OCI-LY7 (cell line): ENCODE measurements around the gene UFD1. TPM values are rescaled to one million over a fixed set of nuclear protein-coding genes. Genes with fewer than 3 reads are reported as not detected.
A peak's percentile ranks its signal among the peaks of the same experiment; 100 is the strongest.

ENCODE experiments used
- BruUV-seq: library from RNA; stranded (reverse); fragments of 400-500 nt; replicated peaks from 2 replicates; lab custom pipeline; 2021; lab: Mats Ljungman, UMichigan
- CTCF ChIA-PET: fragments of 300-600 bp; sonication (Branson Sonifier 250); formaldehyde crosslinking; loops from one replicate; lab custom pipeline; 2022; ENCODE audit warnings: antibody characterized with exemption; ENCODE audit not compliant: unreplicated experiment; lab: Charles Lee
- POLR2A ChIA-PET: fragments of 300-600 bp; sonication (Branson Sonifier 250); formaldehyde crosslinking; loops from one replicate; lab custom pipeline; 2022; ENCODE audit warnings: antibody characterized with exemption; lab: Charles Lee
- DNase-seq: peaks from one replicate; pipeline ENCODE4 v3.0.0-alpha.2; 2015; ENCODE audit warnings: low spot score
- H2AFZ ChIP-seq: fragments of 200-600 bp; sonication (generic), shearing (Covaris generic); 2 replicates; pipeline ENCODE4 v1.6.1; 2014; ENCODE audit warnings: mild to moderate bottlenecking, antibody characterized with exemption, low read length, moderate library complexity
- H3K27ac ChIP-seq: fragments of 200-600 bp; sonication (generic); 2 replicates; pipeline ENCODE4 v1.5.1; 2014; ENCODE audit warnings: mixed run types, low read depth, mild to moderate bottlenecking, moderate library complexity, low read length, inconsistent platforms; ENCODE audit not compliant: poor library complexity, severe bottlenecking
- H3K36me3 ChIP-seq: fragments of 200-600 bp; sonication (generic); 2 replicates; pipeline ENCODE4 v1.6.1; 2014; ENCODE audit warnings: mild to moderate bottlenecking, antibody characterized with exemption, low read length, moderate library complexity, mixed read lengths; ENCODE audit not compliant: insufficient read depth
- H3K4me1 ChIP-seq: fragments of 200-600 bp; sonication (generic); 2 replicates; pipeline ENCODE4 v1.5.1; 2014; ENCODE audit warnings: mild to moderate bottlenecking, low read length; ENCODE audit not compliant: insufficient read depth, poor library complexity, severe bottlenecking
- H3K4me2 ChIP-seq: fragments of 200-600 bp; sonication (generic); 2 replicates; pipeline ENCODE4 v1.6.1; 2014; ENCODE audit warnings: mild to moderate bottlenecking, low read length
- H3K4me3 ChIP-seq: fragments of 200-600 bp; sonication (generic); 2 replicates; pipeline ENCODE4 v1.5.1; 2014; ENCODE audit warnings: mild to moderate bottlenecking, low read depth, low read length; ENCODE audit not compliant: poor library complexity, severe bottlenecking
- H3K79me2 ChIP-seq: fragments of 200-600 bp; sonication (generic); 2 replicates; pipeline ENCODE4 v1.6.1; 2016; ENCODE audit warnings: low read depth, mild to moderate bottlenecking, low read length, moderate library complexity, mixed read lengths; ENCODE audit not compliant: insufficient read depth
- H3K9me2 ChIP-seq: fragments of 200-600 bp; sonication (generic); 2 replicates; pipeline ENCODE4 v1.6.1; 2016; ENCODE audit warnings: mild to moderate bottlenecking, low read length, mixed read lengths; ENCODE audit not compliant: insufficient read depth
- H3K9me3 ChIP-seq: fragments of 200-600 bp; sonication (generic); 2 replicates; pipeline ENCODE4 v1.6.1; 2014; ENCODE audit warnings: mild to moderate bottlenecking, mixed run types, low read length, mixed read lengths
- H4K20me1 ChIP-seq: fragments of 200-600 bp; sonication (generic); 2 replicates; pipeline ENCODE4 v1.6.1; 2014; ENCODE audit warnings: mild to moderate bottlenecking, antibody characterized with exemption, low read length, moderate library complexity, mixed read lengths; ENCODE audit not compliant: insufficient read depth
- EZH2phosphoT487 ChIP-seq: fragments of 200-600 bp; sonication (generic); IDR thresholded peaks from 2 replicates; pipeline ENCODE4 v1.6.1; 2018; ENCODE audit warnings: low read depth, borderline replicate concordance, mild to moderate bottlenecking, mixed run types, antibody characterized with exemption, low read length, moderate library complexity, mixed read lengths
- intact Hi-C: fragments of 100-400 bp; cut with micrococcal nuclease; formaldehyde crosslinking; loops from one replicate; pipeline ENCODE4 v1.10.0; 2022; ENCODE audit not compliant: unreplicated experiment
- total RNA-seq, 2 experiments: library from RNA; depleted of rRNA in 1 of 2; stranded (reverse); fragments of >200 nt in 1 of 2; shearing (Covaris generic) in 1 of 2; gene quantifications; 2 replicates each; pipeline ENCODE4 v1.2.3, GENCODE V29; 2014 to 2022
- TF ChIP-seq, protein P1 (sequence below): fragments of 200-600 bp; sonication (generic); conservative IDR thresholded peaks from 2 replicates; pipeline ENCODE4 v1.5.1; 2014; ENCODE audit warnings: mild to moderate bottlenecking, antibody characterized with exemption, low read length, moderate library complexity, mixed read lengths

Gene UFD1
- total RNA-seq, 2 experiments from 2014 or later: 60.1 to 70.8 TPM

DNA sequence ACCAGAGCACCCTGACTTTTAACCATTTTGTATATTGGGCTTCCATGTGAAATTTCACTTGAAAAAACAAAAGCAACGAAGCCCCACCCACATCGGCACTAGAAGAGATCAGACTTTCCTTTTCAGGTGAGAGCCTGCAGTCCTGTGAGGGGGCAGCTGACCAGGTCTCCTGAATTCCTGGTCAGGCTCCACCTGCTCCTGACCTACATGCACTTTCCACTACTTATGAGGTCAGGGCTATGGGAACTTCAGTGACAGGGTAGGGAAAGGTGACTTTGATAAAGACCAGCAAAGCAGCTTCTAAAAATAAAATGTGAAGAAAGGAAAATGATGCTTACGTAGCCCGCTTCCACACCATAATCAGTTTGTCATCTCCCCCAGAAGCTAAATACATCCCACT lies 72.1 kb downstream of the UFD1 start:
- Histone ChIP-seq H3K9me3 (no peaks in the 10 kb centered on the region), H3K79me2 (peaks cover 19% of the 10 kb centered on the region; the same call in 1 of the 2 replicates), H2AFZ (no peak overlapping the region), H4K20me1 (peaks cover 7% of the 10 kb centered on the region; the same call in 1 of the 2 replicates), H3K36me3 (peaks cover 91% of the 10 kb centered on the region), H3K4me3 (no peak overlapping the region), H3K27ac (no peak overlapping the region), H3K9me2 (no peaks in the 10 kb centered on the region), H3K4me2 (no peak overlapping the region), H3K4me1 (peaks cover 8% of the 10 kb centered on the region)
- CTCF ChIA-PET: no interaction called here
- POLR2A ChIA-PET: interaction anchor here (0.6 kb wide), 1 partner anchor 52 kb away, joined by 3 read pairs; no protein-coding TSS in a partner anchor
- DNase-seq: no peak
- no TSS peak for BruUV-seq
- TF ChIP-seq, protein P1, sequence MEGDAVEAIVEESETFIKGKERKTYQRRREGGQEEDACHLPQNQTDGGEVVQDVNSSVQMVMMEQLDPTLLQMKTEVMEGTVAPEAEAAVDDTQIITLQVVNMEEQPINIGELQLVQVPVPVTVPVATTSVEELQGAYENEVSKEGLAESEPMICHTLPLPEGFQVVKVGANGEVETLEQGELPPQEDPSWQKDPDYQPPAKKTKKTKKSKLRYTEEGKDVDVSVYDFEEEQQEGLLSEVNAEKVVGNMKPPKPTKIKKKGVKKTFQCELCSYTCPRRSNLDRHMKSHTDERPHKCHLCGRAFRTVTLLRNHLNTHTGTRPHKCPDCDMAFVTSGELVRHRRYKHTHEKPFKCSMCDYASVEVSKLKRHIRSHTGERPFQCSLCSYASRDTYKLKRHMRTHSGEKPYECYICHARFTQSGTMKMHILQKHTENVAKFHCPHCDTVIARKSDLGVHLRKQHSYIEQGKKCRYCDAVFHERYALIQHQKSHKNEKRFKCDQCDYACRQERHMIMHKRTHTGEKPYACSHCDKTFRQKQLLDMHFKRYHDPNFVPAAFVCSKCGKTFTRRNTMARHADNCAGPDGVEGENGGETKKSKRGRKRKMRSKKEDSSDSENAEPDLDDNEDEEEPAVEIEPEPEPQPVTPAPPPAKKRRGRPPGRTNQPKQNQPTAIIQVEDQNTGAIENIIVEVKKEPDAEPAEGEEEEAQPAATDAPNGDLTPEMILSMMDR: no peak
- no peak for TF ChIP-seq EZH2phosphoT487
- intact Hi-C loops: no loop called here

DNA sequence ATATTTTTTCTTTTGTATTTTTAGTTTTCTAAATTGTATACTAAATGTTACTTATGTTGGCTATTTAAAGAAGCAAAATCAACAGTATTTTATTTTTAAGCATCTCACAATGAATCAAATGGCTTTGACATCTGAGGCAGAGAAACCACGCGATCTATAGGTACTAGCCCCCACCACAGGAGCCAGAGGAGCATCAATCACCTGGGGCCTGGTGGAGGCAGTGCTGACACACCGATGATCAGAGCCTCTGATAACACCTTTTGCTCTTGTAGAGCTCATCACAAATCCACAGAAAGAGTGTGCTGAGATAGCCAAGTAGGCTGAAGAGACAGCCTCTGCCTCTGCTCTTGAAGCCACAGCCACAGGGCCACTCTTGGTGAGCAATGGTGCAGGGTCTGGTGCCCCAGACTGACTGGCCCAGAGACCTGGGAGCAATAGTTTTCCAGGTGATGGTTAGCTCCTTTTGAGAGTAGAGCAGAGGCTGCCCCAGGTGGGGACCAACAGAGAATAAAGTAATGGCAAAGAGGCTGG lies 72.6 kb downstream of the UFD1 start:
- Histone ChIP-seq H3K79me2 (peaks cover 14% of the 10 kb centered on the region; the same call in 1 of the 2 replicates), H3K9me2 (no peaks in the 10 kb centered on the region), H3K4me2 (no peak overlapping the region), H3K27ac (no peak overlapping the region), H4K20me1 (peaks cover 7% of the 10 kb centered on the region; the same call in 1 of the 2 replicates), H2AFZ (no peak overlapping the region), H3K4me1 (peaks cover 8% of the 10 kb centered on the region), H3K4me3 (no peak overlapping the region), H3K9me3 (no peaks in the 10 kb centered on the region), H3K36me3 (peaks cover 91% of the 10 kb centered on the region)
- ChIA-PET POLR2A (interaction anchor here (0.6 kb wide), 1 partner anchor 52 kb away, joined by 3 read pairs; no protein-coding TSS in a partner anchor), CTCF (interaction anchor here (0.6 kb wide), 1 partner anchor 130 kb away, joined by 6 read pairs; no protein-coding TSS in a partner anchor)
- BruUV-seq: no TSS peak
- intact Hi-C loops: no loop called here
- DNase-seq: no peak
- TF ChIP-seq, protein P1: peak; percentile 36; the same call in 1 of the 2 replicates
- no peak for TF ChIP-seq EZH2phosphoT487

GRCh38 chr22:19405652-19406051 lies 73.3 kb downstream of the UFD1 start:
- Histone ChIP-seq H4K20me1 (peaks cover 1% of the 10 kb centered on the region; the same call in 1 of the 2 replicates), H3K79me2 (peaks cover 7% of the 10 kb centered on the region; the same call in 1 of the 2 replicates), H3K36me3 (peaks cover 91% of the 10 kb centered on the region), H3K9me3 (no peaks in the 10 kb centered on the region), H3K4me3 (no peak overlapping the region), H3K4me1 (peaks cover 8% of the 10 kb centered on the region), H3K27ac (no peak overlapping the region), H3K9me2 (no peaks in the 10 kb centered on the region), H3K4me2 (no peak overlapping the region), H2AFZ (no peak overlapping the region)
- BruUV-seq: no TSS peak
- no peak for TF ChIP-seq EZH2phosphoT487
- TF ChIP-seq, protein P1: no peak
- no peak for DNase-seq
- CTCF ChIA-PET: interaction anchor here (0.6 kb wide), 1 partner anchor 129 kb away, joined by 6 read pairs; no protein-coding TSS in a partner anchor
- POLR2A ChIA-PET: no interaction called here
- intact Hi-C loops: no loop called here
